HepG2 (cell line): ENCODE data around the gene CRNKL1. TPM values are rescaled to one million over a fixed set of nuclear protein-coding genes. Genes with fewer than 3 reads are reported as not detected.

ENCODE experiments used
- ATM ChIP-seq: fragments of 450-650 bp; IDR thresholded peaks from 2 replicates; pipeline ENCODE4 v1.7.1; 2017; ENCODE audit warnings: mild to moderate bottlenecking, borderline replicate concordance
- CREB1 ChIP-seq, 2 experiments: fragments of 450-650 bp in 1 of 2; IDR thresholded peaks; 2 replicates each; pipeline ENCODE4 v1.6.1; 2016 to 2017; ENCODE audit warnings: control low read depth in 1 of 2, mild to moderate bottlenecking in 1 of 2, missing compliant biosample characterization in 1 of 2, missing genetic modification characterization in 1 of 2
- ELF1 ChIP-seq: sonication (generic); formaldehyde crosslinking; IDR thresholded peaks from 2 replicates; pipeline ENCODE4 v1.4.0; 2020; ENCODE audit warnings: missing genetic modification reagents
- GABPB1 ChIP-seq: IDR thresholded peaks from 2 replicates; pipeline ENCODE4 v1.6.1; 2016; ENCODE audit warnings: mild to moderate bottlenecking, missing genetic modification reagents, moderate library complexity, missing compliant biosample characterization
- IKZF4 ChIP-seq: sonication (generic); formaldehyde crosslinking; IDR thresholded peaks from 2 replicates; pipeline ENCODE4 v1.5.1; 2020; ENCODE audit warnings: borderline replicate concordance, mild to moderate bottlenecking, low read depth, missing genetic modification reagents; ENCODE audit errors: not compliant biosample characterization
- KLF13 ChIP-seq: sonication (generic); formaldehyde crosslinking; IDR thresholded peaks from 2 replicates; pipeline ENCODE4 v1.4.0; 2020; ENCODE audit warnings: mild to moderate bottlenecking, missing genetic modification reagents
- KMT2B ChIP-seq: IDR thresholded peaks from 2 replicates; pipeline ENCODE4 v1.6.1; 2016; ENCODE audit warnings: missing genetic modification reagents, missing compliant biosample characterization
- MBNL3 ChIP-seq: fragments of 250-450 bp; sonication (Bioruptor Pico); conservative IDR thresholded peaks from 2 replicates; pipeline ENCODE4 v1.8.0; 2022; ENCODE audit warnings: mild to moderate bottlenecking, inconsistent platforms
- MIER3 ChIP-seq: IDR thresholded peaks from 2 replicates; pipeline ENCODE4 v1.6.1; 2016; ENCODE audit warnings: missing compliant biosample characterization, borderline replicate concordance
- NFE2 ChIP-seq: sonication (generic); formaldehyde crosslinking; IDR thresholded peaks from 2 replicates; pipeline ENCODE4 v1.4.0; 2020; ENCODE audit warnings: missing genetic modification reagents
- NR2F6 ChIP-seq, 2 experiments: IDR thresholded peaks; 2 replicates each; pipeline ENCODE4 v1.6.1; 2016; ENCODE audit warnings: antibody characterized with exemption in 1 of 2, mild to moderate bottlenecking in 1 of 2
- ZBTB33 ChIP-seq: sonication (generic); formaldehyde crosslinking; IDR thresholded peaks from 2 replicates; pipeline ENCODE4 v1.4.0; 2020; ENCODE audit warnings: missing genetic modification reagents
- ZFP36 ChIP-seq: fragments of 150-350 bp; IDR thresholded peaks from 2 replicates; pipeline ENCODE4 v1.6.1; 2018; ENCODE audit warnings: borderline replicate concordance, low read length, low read depth; ENCODE audit not compliant: partially characterized antibody
- ZKSCAN8 ChIP-seq: IDR thresholded peaks from 2 replicates; pipeline ENCODE4 v1.6.1; 2016; ENCODE audit warnings: borderline replicate concordance, missing genetic modification reagents, missing compliant biosample characterization
- ZNF138 ChIP-seq: sonication (generic); formaldehyde crosslinking; IDR thresholded peaks from 2 replicates; pipeline ENCODE4 v1.5.0; 2020; ENCODE audit warnings: mild to moderate bottlenecking, low read depth, missing genetic modification reagents
- ZNF235 ChIP-seq: sonication (generic); formaldehyde crosslinking; IDR thresholded peaks from 2 replicates; pipeline ENCODE4 v1.8.1; 2023; ENCODE audit warnings: mild to moderate bottlenecking, missing genetic modification reagents, borderline replicate concordance
- ZNF367 ChIP-seq: sonication (generic); formaldehyde crosslinking; IDR thresholded peaks from 2 replicates; pipeline ENCODE4 v1.4.0; 2020; ENCODE audit warnings: missing genetic modification reagents, borderline replicate concordance
- ZNF543 ChIP-seq: sonication (generic); formaldehyde crosslinking; IDR thresholded peaks from 2 replicates; pipeline ENCODE4 v1.4.0; 2020; ENCODE audit warnings: mild to moderate bottlenecking, missing genetic modification reagents
- ZNF564 ChIP-seq: sonication (generic); formaldehyde crosslinking; IDR thresholded peaks from 2 replicates; pipeline ENCODE4 v1.8.1; 2023; ENCODE audit warnings: mild to moderate bottlenecking, missing genetic modification reagents
- ZNF687 ChIP-seq: sonication (generic); formaldehyde crosslinking; IDR thresholded peaks from 2 replicates; pipeline ENCODE4 v1.5.1; 2020; ENCODE audit warnings: mild to moderate bottlenecking, missing genetic modification reagents, moderate library complexity
- ZNF775 ChIP-seq: sonication (generic); formaldehyde crosslinking; IDR thresholded peaks from 2 replicates; pipeline ENCODE4 v1.4.0; 2020; ENCODE audit warnings: missing genetic modification reagents, mild to moderate bottlenecking, moderate library complexity, borderline replicate concordance
- ZNF777 ChIP-seq: sonication (generic); formaldehyde crosslinking; IDR thresholded peaks from 2 replicates; pipeline ENCODE4 v1.4.0; 2020; ENCODE audit warnings: missing genetic modification reagents
- ZNF781 ChIP-seq: sonication (generic); formaldehyde crosslinking; IDR thresholded peaks from 2 replicates; pipeline ENCODE4 v1.5.1; 2020; ENCODE audit warnings: borderline replicate concordance, mild to moderate bottlenecking, missing genetic modification reagents; ENCODE audit errors: not compliant biosample characterization
- ZSCAN29 ChIP-seq: sonication (generic); formaldehyde crosslinking; conservative IDR thresholded peaks from 2 replicates; pipeline ENCODE4 v1.4.0; 2020; ENCODE audit warnings: mild to moderate bottlenecking, missing genetic modification reagents
- polyA plus RNA-seq, 8 experiments: library from polyadenylated mRNA; depleted of rRNA in 3 of 8; stranded (reverse) in 7 of 8; unstranded in 1 of 8; fragments of >200 nt; fragmentation: Illumina TruSeq in 4 of 8; extraction: Trizol in 4 of 8; gene quantifications; 2 replicates each; pipeline versions ENCODE4 v1.2.1 to v1.2.3, GENCODE V29; 2011 to 2016; ENCODE audit warnings: low read depth in 4 of 8, missing spikeins in 1 of 8, mixed read lengths in 1 of 8; ENCODE audit not compliant: insufficient read depth in 1 of 8
- total RNA-seq, 5 experiments: library from RNA; depleted of rRNA; stranded (reverse); fragments of >200 nt; fragmentation: Illumina TruSeq; extraction: Trizol; gene quantifications; 2 replicates each; pipeline ENCODE4 v1.2.3, GENCODE V29; 2016; ENCODE audit warnings: low read depth in 1 of 5

Gene CRNKL1
- total and polyA plus RNA-seq, 2 of the 13 experiments (the other 11 are each of a cell fraction or from before 2014, with no cell fraction given), result 12.3 to 64.5 TPM

- TF ChIP-seq ZBTB33 (CRISPR knock-in tag) (peak; percentile 53; the same call in 1 of the 2 replicates), ZNF367 (peak; percentile 41; the same call in 1 of the 2 replicates), GABPB1 (CRISPR knock-in tag) (peak; percentile 99), ZNF687 (CRISPR knock-in tag) (peak; percentile 100), NFE2 (CRISPR knock-in tag) (no peak; the same call in 1 of the 2 replicates), ZNF564 (CRISPR knock-in tag) (peak; percentile 96), ZNF235 (CRISPR knock-in tag) (peak; percentile 97), MIER3 (CRISPR knock-in tag) (peak; percentile 88; the same call in 1 of the 2 replicates), IKZF4 (CRISPR knock-in tag) (peak; percentile 83), ZNF775 (CRISPR knock-in tag) (no peak), CREB1 (IDR thresholded peaks at IDR 0.05) (peak; percentile 64), CREB1 (CRISPR knock-in tag; IDR thresholded peaks at IDR 0.05) (no peak), ZNF781 (peak; percentile 78), NR2F6 (IDR thresholded peaks at IDR 0.05) (no peak), NR2F6 (CRISPR knock-in tag; IDR thresholded peaks at IDR 0.05) (peak; percentile 76), ZFP36 (peak; percentile 23), ZNF777 (peak; percentile 76), ZNF138 (peak; percentile 85), ATM (no peak), ELF1 (peak; percentile 94), KMT2B (CRISPR knock-in tag) (peak; percentile 99), ZSCAN29 (CRISPR knock-in tag) (peak; percentile 95; the same call in 1 of the 2 replicates), MBNL3 (CRISPR knock-in tag) (no peak), ZNF543 (peak; percentile 98), ZKSCAN8 (CRISPR knock-in tag) (peak; percentile 89), KLF13 (CRISPR knock-in tag) (no peak; the same call in none of the 2 replicates)
Measured at GRCh38 chr20:20017001-20017843, 35.0 kb downstream of the CRNKL1 start, which contains the start of gene NAA20 (continued).
